Activated CD8-positive, alpha-beta memory T cell treated with anti-CD3 and anti-CD28 coated beads, Interleukin-2, amount 50 U/mL, for 48 hours (primary cell): ENCODE results near the gene RASGRF1.

Experiments
- DNase-seq: peaks from one replicate; pipeline ENCODE4 v3.0.0-alpha.2; 2020

The RASGRF1 gene

GRCh38 chr15:78950902-78951840 lies 139.4 kb downstream of the RASGRF1 start:
- no peak for DNase-seq

- DNase-seq = no peak
These were observed 140.2 kb downstream of the RASGRF1 start for GRCh38 chr15:78950343-78950742.

GRCh38 chr15:78949461-78949860 lies 141.1 kb downstream of the RASGRF1 start:
- no peak for DNase-seq

GRCh38 chr15:78947506-78947905 lies 143.1 kb downstream of the RASGRF1 start:
- DNase-seq = no peak

- no peak for DNase-seq
These were observed 144.1 kb downstream of the RASGRF1 start for GRCh38 chr15:78946493-78946892.

- peak; percentile 86 for DNase-seq
These were observed 145.7 kb downstream of the RASGRF1 start, which contains the start of gene CTSH for GRCh38 chr15:78944669-78945407. CTSH (minus strand) TSS chr15:78945046; CDS start chr15:78944981, 65 bp downstream.

GRCh38 chr15:78944202-78944625 lies 146.4 kb downstream of the RASGRF1 start:
- no peak for DNase-seq

GRCh38 chr15:78943692-78944091 lies 146.9 kb downstream of the RASGRF1 start:
- no peak for DNase-seq

GRCh38 chr15:78942741-78943140 lies 147.8 kb downstream of the RASGRF1 start:
- no peak for DNase-seq

GRCh38 chr15:78938658-78939488 lies 151.7 kb downstream of the RASGRF1 start:
- no peak for DNase-seq

- DNase-seq = no peak
These were observed 153.3 kb downstream of the RASGRF1 start for GRCh38 chr15:78937132-78937739.

- no peak for DNase-seq
These were observed 155.9 kb downstream of the RASGRF1 start for GRCh38 chr15:78934655-78935023.

- no peak for DNase-seq
These were observed 156.5 kb downstream of the RASGRF1 start for GRCh38 chr15:78933823-78934654.

GRCh38 chr15:78933187-78933822 lies 157.3 kb downstream of the RASGRF1 start:
- no peak for DNase-seq

GRCh38 chr15:78932258-78932808 lies 158.2 kb downstream of the RASGRF1 start:
- DNase-seq = no peak

GRCh38 chr15:78931439-78932257 lies 158.9 kb downstream of the RASGRF1 start:
- no peak for DNase-seq

GRCh38 chr15:78930577-78931388 lies 159.8 kb downstream of the RASGRF1 start:
- no peak for DNase-seq

- DNase-seq = no peak
These were observed 160.9 kb downstream of the RASGRF1 start for GRCh38 chr15:78929536-78930264.
